ENCODE results near the gene IRF1.
"Not testable (repeated sequence)": the region's sequence is repeated elsewhere in the genome, so short reads cannot be mapped to it uniquely, and the experiment has no call there.

Gene IRF1

GRCh38 chr5:132459031-132459982, 31.3 kb downstream of the IRF1 start:
- DNase-seq: no peak

- peak; percentile 49 for DNase-seq
Observed at GRCh38 chr5:132458651-132459030, 31.9 kb downstream of the IRF1 start.

GRCh38 chr5:132458226-132458560, 32.4 kb downstream of the IRF1 start:
- DNase-seq: no peak

GRCh38 chr5:132457371-132458225, 33.0 kb downstream of the IRF1 start:
- peak; percentile 65 for DNase-seq

GRCh38 chr5:132456987-132457361, 33.6 kb downstream of the IRF1 start:
- DNase-seq: no peak

- DNase-seq: peak; percentile 85
Observed at GRCh38 chr5:132456296-132456986, 34.1 kb downstream of the IRF1 start.

- no peak for DNase-seq
Observed at GRCh38 chr5:132455614-132456115, 34.9 kb downstream of the IRF1 start.

GRCh38 chr5:132454361-132454760, 36.2 kb downstream of the IRF1 start:
- DNase-seq: no peak

- no peak for DNase-seq
Observed at GRCh38 chr5:132451387-132451786, 39.2 kb downstream of the IRF1 start.

GRCh38 chr5:132449060-132449459, 41.5 kb downstream of the IRF1 start:
- no peak for DNase-seq

- no peak for DNase-seq
Observed at GRCh38 chr5:132447196-132447595, 43.4 kb downstream of the IRF1 start.

GRCh38 chr5:132446621-132447020, 44.0 kb downstream of the IRF1 start:
- no peak for DNase-seq

GRCh38 chr5:132445930-132446329, 44.6 kb downstream of the IRF1 start:
- no peak for DNase-seq

GRCh38 chr5:132445640-132445923, 45.0 kb downstream of the IRF1 start:
- DNase-seq: no peak

GRCh38 chr5:132444841-132445639, 45.5 kb downstream of the IRF1 start:
- no peak for DNase-seq

- DNase-seq: no peak
Observed at GRCh38 chr5:132444061-132444460, 46.5 kb downstream of the IRF1 start.

GRCh38 chr5:132439521-132440089, 51.0 kb downstream of the IRF1 start:
- DNase-seq: no peak

GRCh38 chr5:132438917-132439316, 51.7 kb downstream of the IRF1 start:
- DNase-seq: no peak

GRCh38 chr5:132438267-132438645, 52.3 kb downstream of the IRF1 start:
- not testable (repeated sequence) for DNase-seq

- DNase-seq: peak; percentile 69
Observed at GRCh38 chr5:132437604-132438266, 52.8 kb downstream of the IRF1 start.

GRCh38 chr5:132436936-132437335, 53.6 kb downstream of the IRF1 start:
- no peak for DNase-seq

- DNase-seq: no peak
Observed at GRCh38 chr5:132435886-132436285, 54.7 kb downstream of the IRF1 start.
